GM21390 (cell line): Measurements from ENCODE around the gene C10orf62.

Experiments used
- ATAC-seq: cut with Tn5 transposase; IDR thresholded peaks from one replicate; pipeline ENCODE4 v1.9.1; 2021; ENCODE audit not compliant: unreplicated experiment

The C10orf62 gene

DNA sequence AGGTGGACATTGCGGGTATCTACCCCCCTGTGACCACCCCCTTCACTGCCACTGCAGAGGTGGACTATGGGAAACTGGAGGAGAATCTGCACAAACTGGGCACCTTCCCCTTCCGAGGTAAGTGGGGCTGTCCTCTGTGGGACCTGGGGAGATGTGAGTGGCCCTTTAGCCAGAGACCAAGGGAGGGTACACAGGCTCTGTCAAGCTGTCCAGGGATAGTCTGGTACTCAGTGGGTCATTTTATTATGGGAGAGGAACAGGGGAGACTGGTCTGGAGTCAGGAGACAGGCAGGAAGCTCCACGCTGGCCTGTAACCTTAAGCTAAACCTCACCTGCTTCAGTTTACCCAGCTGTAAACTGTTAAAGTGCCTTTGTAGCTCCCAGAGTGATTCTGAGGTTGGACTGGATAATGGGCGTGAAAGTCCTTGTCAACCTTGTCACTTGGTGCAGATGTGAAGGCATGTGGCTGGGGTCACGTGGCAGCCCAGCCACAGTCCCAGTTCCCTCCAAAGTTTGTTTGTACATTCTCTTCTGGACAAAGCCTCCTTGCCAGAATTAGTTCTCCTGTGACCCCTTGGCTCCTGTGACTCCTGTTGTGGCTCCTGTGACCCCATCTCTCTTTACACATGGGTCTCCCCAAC, 4.6 kb upstream of the C10orf62 start:
- ATAC-seq: no peak

GRCh38 chr10:97585439-97585811, 4.1 kb upstream of the C10orf62 start:
- no peak for ATAC-seq

DNA sequence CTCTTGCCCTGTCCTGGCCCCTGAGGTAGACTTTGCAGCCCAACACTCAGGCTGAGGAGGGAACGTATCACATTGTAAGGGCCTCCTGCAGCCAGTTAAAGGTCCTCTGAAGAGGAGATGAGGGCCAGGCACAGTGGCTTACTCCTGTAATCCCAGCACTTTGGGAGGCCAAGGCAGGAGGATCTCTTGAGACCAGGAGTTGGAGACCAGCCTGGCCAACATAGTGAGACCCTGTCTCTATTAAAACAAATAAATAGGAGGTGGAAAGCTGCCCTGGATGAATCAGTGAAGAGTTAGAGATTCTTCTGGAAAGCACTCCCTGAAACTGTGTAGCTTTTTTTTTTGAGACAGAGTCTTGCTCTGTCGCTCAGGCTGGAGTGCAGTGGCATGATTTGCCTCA, 2.3 kb upstream of the C10orf62 start:
- ATAC-seq: no peak

DNA sequence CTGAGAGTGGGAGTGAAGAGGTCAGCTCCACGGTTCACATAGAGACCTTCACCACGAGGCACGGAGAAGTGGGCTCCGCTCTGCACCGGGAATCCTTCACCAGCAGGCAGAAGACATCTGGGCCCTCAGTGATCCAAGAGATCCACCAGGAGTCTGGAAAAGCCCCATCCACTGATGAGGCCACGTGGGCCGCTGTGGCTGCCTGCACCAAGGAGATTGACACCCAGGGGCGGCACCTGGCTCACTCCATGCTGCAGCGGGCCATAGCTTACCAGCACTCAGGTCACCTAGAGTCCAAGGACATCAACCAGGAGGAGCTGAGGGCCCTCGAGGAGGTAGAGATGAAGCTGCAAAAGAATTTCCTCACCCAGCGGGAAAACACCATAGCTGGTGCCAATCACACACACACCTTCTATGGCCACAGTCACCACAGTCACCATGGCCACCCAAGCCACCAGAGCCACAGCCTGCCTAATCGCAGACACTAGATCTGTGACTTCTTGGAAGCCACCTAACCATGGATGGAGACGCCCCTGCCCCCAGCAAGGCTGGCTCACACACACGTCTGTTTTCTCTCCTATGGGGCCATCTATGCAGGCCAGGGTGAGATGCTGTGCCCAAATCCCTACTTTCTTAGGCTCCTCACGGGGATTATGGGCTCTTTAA, 694 bp downstream of the C10orf62 start:
- ATAC-seq: no peak

GRCh38 chr10:97590748-97591495, 1.4 kb downstream of the C10orf62 start:
- ATAC-seq: no peak

DNA sequence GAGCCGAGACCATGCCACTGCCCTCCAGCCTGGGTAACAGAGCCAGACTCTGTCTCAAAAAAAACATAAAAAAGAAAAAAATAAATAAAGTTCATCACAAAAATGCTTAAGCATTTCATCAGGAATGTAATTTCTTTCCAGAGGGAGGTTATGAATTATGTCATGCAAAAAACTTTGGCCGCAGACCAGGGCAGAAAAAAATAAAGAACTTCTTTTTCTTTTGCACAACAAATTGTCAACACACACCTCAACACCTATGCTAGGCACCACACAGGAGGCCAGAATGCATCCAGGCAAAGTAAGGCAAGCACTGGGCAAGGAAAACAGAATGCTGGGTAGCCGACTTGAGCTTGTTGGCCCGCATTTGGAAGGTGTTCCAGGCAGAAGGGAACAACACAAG, 3.9 kb downstream of the C10orf62 start:
- no peak for ATAC-seq

GRCh38 chr10:97596101-97597082, 6.9 kb downstream of the C10orf62 start:
- no peak for ATAC-seq

- ATAC-seq: no peak
Observed at GRCh38 chr10:97597778-97598177, 8.3 kb downstream of the C10orf62 start.

GRCh38 chr10:97598407-97599271, 9.1 kb downstream of the C10orf62 start:
- ATAC-seq: no peak

GRCh38 chr10:97599272-97599619, 9.7 kb downstream of the C10orf62 start:
- no peak for ATAC-seq

GRCh38 chr10:97600616-97601015, 11.1 kb downstream of the C10orf62 start:
- no peak for ATAC-seq

GRCh38 chr10:97601268-97602215, 12.0 kb downstream of the C10orf62 start:
- ATAC-seq: no peak

- no peak for ATAC-seq
Observed at GRCh38 chr10:97607095-97607636, 17.6 kb downstream of the C10orf62 start.

DNA sequence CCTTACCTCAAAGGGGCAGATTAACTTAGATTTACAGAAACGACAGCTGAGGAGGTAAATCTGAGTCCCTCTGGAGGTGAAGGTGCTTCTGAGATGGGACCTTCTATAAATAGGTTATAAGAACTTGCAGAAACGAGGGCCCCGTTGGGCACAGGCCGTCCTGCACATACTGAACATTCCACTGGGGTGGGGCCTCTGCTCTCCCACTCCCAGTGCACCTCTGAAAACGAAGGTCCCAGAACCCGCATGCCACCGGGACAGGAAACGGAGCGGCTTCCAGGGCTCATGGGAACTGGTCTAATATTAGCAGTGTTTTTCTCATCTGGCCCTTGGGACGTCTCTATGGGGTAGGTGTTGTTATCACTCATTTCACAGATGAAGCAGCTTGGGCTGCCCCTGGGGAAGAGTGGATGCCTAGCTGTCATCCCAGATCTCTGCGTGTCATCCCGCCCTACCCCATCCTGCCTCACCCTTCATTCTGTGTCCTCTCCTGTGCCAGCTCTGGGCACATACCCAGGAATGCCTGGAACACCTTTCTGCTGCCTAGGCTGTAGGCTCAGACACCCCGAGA, 19.6 kb downstream of the C10orf62 start:
- ATAC-seq: no peak

DNA sequence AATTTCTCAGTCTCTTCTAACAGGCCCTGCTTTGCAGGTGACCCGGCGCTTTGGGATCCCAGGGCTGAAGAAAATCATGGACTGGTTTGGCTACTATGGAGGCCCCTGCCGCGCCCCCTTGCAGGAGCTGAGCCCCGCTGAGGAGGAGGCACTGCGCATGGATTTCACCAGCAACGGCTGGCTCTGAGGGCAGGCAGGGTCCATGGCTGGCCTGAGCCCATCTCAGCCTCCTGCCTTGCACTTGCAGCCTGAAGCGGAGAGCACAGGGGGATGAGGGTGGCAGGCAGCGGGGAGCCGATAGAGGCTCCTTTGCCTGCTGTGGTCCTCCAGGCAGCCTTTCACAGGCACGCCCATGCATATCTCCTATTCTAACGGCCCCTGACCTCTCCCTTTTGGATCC, 22.0 kb downstream of the C10orf62 start:
- no peak for ATAC-seq

- ATAC-seq: no peak
Observed at GRCh38 chr10:97612386-97612785, 22.9 kb downstream of the C10orf62 start.

- ATAC-seq: no peak
Observed at GRCh38 chr10:97618285-97618684, 28.8 kb downstream of the C10orf62 start.

GRCh38 chr10:97618733-97619132, 29.2 kb downstream of the C10orf62 start:
- no peak for ATAC-seq
